Keratinocyte (primary cell): ENCODE results near the gene HTD2. TPM values are rescaled to one million over a fixed set of nuclear protein-coding genes. Genes with fewer than 3 reads are reported as not detected.

ENCODE experiments used
- DNase-seq: peaks from one replicate; pipeline ENCODE4 v3.0.0-alpha.2; 2011; ENCODE audit warnings: low read depth, missing footprints, low spot score
- FAIRE-seq: peaks from 2 replicates; lab custom pipeline; 2011; peaks lifted over from hg19 to GRCh38; lab: Jason Lieb, UNC
- H2AFZ ChIP-seq: 2 replicates; pipeline ENCODE4 v1.6.0; 2012; ENCODE audit warnings: low read length, control low read depth, inconsistent platforms; ENCODE audit not compliant: control insufficient read depth
- H3K27ac ChIP-seq: 2 replicates; pipeline ENCODE4 v1.5.1; 2011; ENCODE audit warnings: low read length; ENCODE audit not compliant: control insufficient read depth, insufficient read depth
- H3K27me3 ChIP-seq: 3 replicates; pipeline ENCODE4 v1.6.0; 2011; ENCODE audit warnings: low read length; ENCODE audit not compliant: control insufficient read depth, insufficient read depth; ENCODE audit errors: extremely low read depth
- H3K36me3 ChIP-seq, 2 experiments: 2 replicates in 1 of 2; 3 replicates in 1 of 2; pipeline ENCODE4 v1.5.1; 2011; ENCODE audit warnings: low read length in 2 of 2, mild to moderate bottlenecking in 1 of 2; ENCODE audit not compliant: control insufficient read depth in 2 of 2, insufficient read depth in 2 of 2; ENCODE audit errors: extremely low read depth in 1 of 2
- H3K4me1 ChIP-seq: 3 replicates; pipeline ENCODE4 v1.5.1; 2011; ENCODE audit warnings: low read length; ENCODE audit not compliant: control insufficient read depth, insufficient read depth; ENCODE audit errors: extremely low read depth
- H3K4me2 ChIP-seq: 3 replicates; pipeline ENCODE4 v1.6.0; 2011; ENCODE audit warnings: low read depth, low read length; ENCODE audit not compliant: control insufficient read depth, insufficient read depth; ENCODE audit errors: extremely low read depth
- H3K4me3 ChIP-seq, 3 experiments: fragments of 200-600 bp in 1 of 3; sonication (generic) in 1 of 3; 2 replicates in 2 of 3; 3 replicates in 1 of 3; pipeline ENCODE4 v1.5.1; 2011 to 2016; ENCODE audit warnings: low read length in 3 of 3, mild to moderate bottlenecking in 3 of 3, control low read depth in 2 of 3, inconsistent platforms in 1 of 3, low read depth in 1 of 3, mixed read lengths in 1 of 3, mixed run types in 1 of 3, moderate library complexity in 1 of 3; ENCODE audit not compliant: control insufficient read depth in 2 of 3, insufficient read depth in 2 of 3; ENCODE audit errors: extremely low read depth in 1 of 3
- H3K79me2 ChIP-seq: 2 replicates; pipeline ENCODE4 v1.6.0; 2012; ENCODE audit warnings: low read length; ENCODE audit not compliant: control insufficient read depth, insufficient read depth
- H3K9ac ChIP-seq: 3 replicates; pipeline ENCODE4 v1.6.0; 2011; ENCODE audit warnings: low read length; ENCODE audit not compliant: control insufficient read depth, insufficient read depth; ENCODE audit errors: extremely low read depth
- H3K9me1 ChIP-seq: 3 replicates; pipeline ENCODE4 v1.6.0; 2011; ENCODE audit warnings: low read length; ENCODE audit not compliant: control insufficient read depth, insufficient read depth; ENCODE audit errors: extremely low read depth
- H3K9me3 ChIP-seq: 2 replicates; pipeline ENCODE4 v1.5.1; 2012; ENCODE audit warnings: low read depth, low read length; ENCODE audit not compliant: control insufficient read depth
- H4K20me1 ChIP-seq: 3 replicates; pipeline ENCODE4 v1.6.0; 2011; ENCODE audit warnings: low read length; ENCODE audit not compliant: control insufficient read depth, insufficient read depth; ENCODE audit errors: extremely low read depth
- EZH2 ChIP-seq: IDR thresholded peaks from one replicate; pipeline ENCODE4 v1.6.1; 2012; ENCODE audit warnings: inconsistent platforms, mild to moderate bottlenecking, low read length, moderate library complexity
- dilution Hi-C: fragments of 300-500 bp; cut with MboI; formaldehyde crosslinking; loops from one replicate; pipeline ENCODE4 v1.7.0; 2020; ENCODE audit warnings: low sequenced_read_pairs; ENCODE audit not compliant: extremely low pct_ligation_motif_present
- polyA plus RNA-seq, 5 experiments: library from polyadenylated mRNA; depleted of rRNA in 3 of 5; stranded (reverse) in 3 of 5; stranded (forward) in 1 of 5; unstranded in 1 of 5; fragments of >200 nt; gene quantifications; 1 replicate in 1 of 5; 2 replicates in 3 of 5; 3 replicates in 1 of 5; pipeline versions ENCODE4 v1.2.1 to v1.2.3, GENCODE V29; 2011 to 2012; ENCODE audit warnings: missing spikeins in 2 of 5, low read depth in 1 of 5, low replicate concordance in 1 of 5
- TF ChIP-seq, protein P1 (sequence below), 3 experiments: IDR thresholded peaks in 1 of 3; conservative IDR thresholded peaks in 1 of 3; optimal IDR thresholded peaks in 1 of 3; 2 replicates in 2 of 3; 3 replicates in 1 of 3; pipeline versions ENCODE3 to v1.5.1; 2011; ENCODE audit warnings: low read length in 3 of 3, mild to moderate bottlenecking in 3 of 3, moderate library complexity in 2 of 3, control low read depth in 1 of 3, inconsistent platforms in 1 of 3; ENCODE audit not compliant: insufficient read depth in 2 of 3; ENCODE audit errors: extremely low read depth in 1 of 3

Gene HTD2
- polyA plus RNA-seq, 1 donor (not counting 4 experiments of a cell fraction or from before 2014, with no cell fraction given), result 12.5 TPM

DNA sequence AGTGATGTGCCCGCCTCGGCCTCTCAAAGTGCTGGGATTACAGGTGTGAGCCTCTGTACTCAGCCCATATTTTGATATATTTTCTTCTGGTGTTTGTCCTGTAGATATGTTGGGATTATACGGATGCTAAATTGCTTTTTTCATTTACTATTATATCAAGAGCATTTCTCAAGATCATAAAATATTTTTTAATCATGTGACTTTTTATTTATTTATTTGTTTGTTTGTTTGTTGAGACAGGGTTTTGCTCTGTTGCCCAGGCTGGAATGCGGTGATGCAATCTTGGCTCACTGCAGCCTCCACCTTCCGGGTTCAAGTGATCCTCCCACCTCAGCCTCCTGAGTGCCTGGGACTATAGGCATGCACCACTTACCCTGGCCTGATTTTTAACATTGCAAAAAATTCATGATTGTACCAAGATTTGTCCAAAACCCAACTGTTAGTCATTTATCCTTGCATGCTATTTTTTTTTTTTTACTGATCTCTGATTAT is 23.6 kb downstream of the HTD2 start:
- H3K4me3 ChIP-seq, result no peak overlapping the region
- no peak overlapping the region for H3K9ac ChIP-seq
- H2AFZ ChIP-seq, result no peak overlapping the region
- H4K20me1 ChIP-seq, result no peaks in the 10 kb centered on the region
- H3K4me2 ChIP-seq, result no peak overlapping the region
- peaks cover 6% of the 10 kb centered on the region for H3K79me2 ChIP-seq
- dilution Hi-C loops, result no loop called here
- H3K36me3 ChIP-seq, result no peaks in the 10 kb centered on the region
- FAIRE-seq, result no peak
- no peaks in the 10 kb centered on the region for H3K27me3 ChIP-seq
- no peaks in the 10 kb centered on the region for H3K9me1 ChIP-seq
- H3K27ac ChIP-seq, result no peak overlapping the region
- no peak for DNase-seq
- peaks cover 23% of the 10 kb centered on the region for H3K4me1 ChIP-seq
- H3K9me3 ChIP-seq, result no peaks in the 10 kb centered on the region
- no peak for TF ChIP-seq EZH2
- TF ChIP-seq, protein P1, sequence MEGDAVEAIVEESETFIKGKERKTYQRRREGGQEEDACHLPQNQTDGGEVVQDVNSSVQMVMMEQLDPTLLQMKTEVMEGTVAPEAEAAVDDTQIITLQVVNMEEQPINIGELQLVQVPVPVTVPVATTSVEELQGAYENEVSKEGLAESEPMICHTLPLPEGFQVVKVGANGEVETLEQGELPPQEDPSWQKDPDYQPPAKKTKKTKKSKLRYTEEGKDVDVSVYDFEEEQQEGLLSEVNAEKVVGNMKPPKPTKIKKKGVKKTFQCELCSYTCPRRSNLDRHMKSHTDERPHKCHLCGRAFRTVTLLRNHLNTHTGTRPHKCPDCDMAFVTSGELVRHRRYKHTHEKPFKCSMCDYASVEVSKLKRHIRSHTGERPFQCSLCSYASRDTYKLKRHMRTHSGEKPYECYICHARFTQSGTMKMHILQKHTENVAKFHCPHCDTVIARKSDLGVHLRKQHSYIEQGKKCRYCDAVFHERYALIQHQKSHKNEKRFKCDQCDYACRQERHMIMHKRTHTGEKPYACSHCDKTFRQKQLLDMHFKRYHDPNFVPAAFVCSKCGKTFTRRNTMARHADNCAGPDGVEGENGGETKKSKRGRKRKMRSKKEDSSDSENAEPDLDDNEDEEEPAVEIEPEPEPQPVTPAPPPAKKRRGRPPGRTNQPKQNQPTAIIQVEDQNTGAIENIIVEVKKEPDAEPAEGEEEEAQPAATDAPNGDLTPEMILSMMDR (optimal IDR thresholded peaks at IDR 0.05 in 1 of 3, IDR thresholded peaks at IDR 0.05 in 1 of 3, conservative IDR thresholded peaks at IDR 0.05 in 1 of 3; ENCODE audit: extremely low read depth in 1 of 3, insufficient read depth in 2 of 3, low read length in 3 of 3), result no peak

DNA sequence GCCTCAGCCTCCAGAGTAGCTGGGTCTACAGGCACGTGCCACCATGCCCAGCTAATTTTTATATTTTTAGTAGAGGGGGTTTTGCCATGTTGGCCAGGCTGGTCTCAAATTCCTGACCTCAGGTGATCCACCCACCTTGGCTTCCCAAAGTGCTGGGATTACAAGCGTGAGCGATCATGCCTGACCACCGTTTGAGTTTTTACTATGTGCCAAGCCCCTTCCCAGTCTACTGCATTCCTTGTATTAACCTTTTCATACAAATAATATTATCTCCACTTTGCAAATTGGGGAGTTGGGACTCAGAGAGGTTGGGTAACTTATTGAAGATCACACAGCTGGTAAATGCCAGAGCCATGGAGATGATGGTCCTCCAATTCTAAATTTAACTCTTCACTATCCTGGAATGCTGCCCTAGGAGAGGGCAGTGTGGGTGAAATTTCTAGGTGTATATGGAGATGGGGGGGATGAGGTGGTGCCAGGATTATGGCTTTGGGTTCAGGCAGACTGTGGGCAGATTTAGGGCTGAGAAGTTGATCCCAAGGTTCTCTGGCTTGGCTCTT is 25.4 kb downstream of the HTD2 start:
- no peaks in the 10 kb centered on the region for H3K9me1 ChIP-seq
- H2AFZ ChIP-seq, result no peak overlapping the region
- dilution Hi-C loops, result no loop called here
- no peak overlapping the region for H3K27ac ChIP-seq
- no peak for TF ChIP-seq EZH2
- TF ChIP-seq, protein P1 (optimal IDR thresholded peaks at IDR 0.05 in 1 of 3, IDR thresholded peaks at IDR 0.05 in 1 of 3, conservative IDR thresholded peaks at IDR 0.05 in 1 of 3; ENCODE audit: extremely low read depth in 1 of 3, insufficient read depth in 2 of 3, low read length in 3 of 3), result no peak
- no peaks in the 10 kb centered on the region for H3K27me3 ChIP-seq
- H3K4me3 ChIP-seq, result no peak overlapping the region
- H4K20me1 ChIP-seq, result no peaks in the 10 kb centered on the region
- no peaks in the 10 kb centered on the region for H3K36me3 ChIP-seq
- H3K9ac ChIP-seq, result no peak overlapping the region
- peaks cover 6% of the 10 kb centered on the region for H3K79me2 ChIP-seq
- H3K4me2 ChIP-seq, result no peak overlapping the region
- no peak for DNase-seq
- no peaks in the 10 kb centered on the region for H3K9me3 ChIP-seq
- no peak for FAIRE-seq
- H3K4me1 ChIP-seq, result peaks cover 31% of the 10 kb centered on the region
